Left renal cortex interstitium (tissue), 4 donors: Measurements from ENCODE around the gene SNRPD2. TPM values are rescaled to one million over a fixed set of nuclear protein-coding genes. Genes with fewer than 3 reads are reported as not detected.
A peak's percentile ranks its signal among the peaks of the same experiment; 100 is the strongest.
"Not testable (repeated sequence)": the region's sequence is repeated elsewhere in the genome, so short reads cannot be mapped to it uniquely, and the experiment has no call there.

Experiments used
- DNase-seq, 4 donors: peaks; one replicate each; pipeline ENCODE4 v3.0.0-alpha.2; 2013; ENCODE audit warnings: low read depth in 4 of 4, low spot score in 2 of 4, missing footprints in 1 of 4
- polyA plus RNA-seq, 4 donors: library from polyadenylated mRNA; unstranded; fragments of 120-200 nt; gene quantifications; one replicate each; pipeline ENCODE4 v1.2.1, GENCODE V29; 2013; ENCODE audit not compliant: insufficient read length in 4 of 4

SNRPD2 gene
- polyA plus RNA-seq, 4 donors: 268 to 441 (median 342) TPM

DNA sequence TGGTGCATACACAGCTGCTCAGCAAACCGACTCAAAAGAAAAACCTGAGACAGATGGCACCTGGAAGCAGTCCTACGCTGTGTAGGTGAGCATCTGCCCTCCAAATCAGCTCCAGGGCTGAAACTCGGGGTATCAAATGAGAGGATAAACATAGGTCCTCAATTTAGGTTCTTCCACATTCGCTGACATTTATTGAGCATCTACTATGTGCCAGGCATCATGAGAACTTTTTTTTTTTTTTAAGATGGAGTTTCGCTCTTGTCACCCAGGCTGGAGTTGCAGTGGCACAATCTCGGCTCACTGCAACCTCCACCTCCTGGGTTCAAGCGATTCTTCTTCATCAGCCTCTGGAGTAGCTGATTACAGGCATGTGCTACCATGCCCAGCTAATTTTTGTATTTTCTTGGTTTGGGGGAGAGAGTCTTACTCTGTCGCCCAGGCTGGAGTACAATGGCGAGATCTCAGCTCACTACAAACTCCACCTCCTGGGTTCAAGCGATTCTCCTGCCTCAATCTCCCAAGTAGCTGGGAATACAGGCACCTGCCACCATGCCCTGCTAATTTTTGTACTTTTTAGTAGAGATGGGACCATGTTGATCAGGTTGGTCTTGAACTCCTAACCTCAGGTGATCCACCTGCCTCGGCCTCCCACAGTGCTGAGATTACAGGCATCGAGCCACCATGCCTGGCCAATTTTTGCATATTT, 14.1 kb upstream of the SNRPD2 start:
- no peak for DNase-seq

GRCh38 chr19:45705115-45705514, 13.4 kb upstream of the SNRPD2 start:
- DNase-seq: no peak

- no peak for DNase-seq
These were observed 9.9 kb upstream of the SNRPD2 start for GRCh38 chr19:45701676-45702075.

DNA sequence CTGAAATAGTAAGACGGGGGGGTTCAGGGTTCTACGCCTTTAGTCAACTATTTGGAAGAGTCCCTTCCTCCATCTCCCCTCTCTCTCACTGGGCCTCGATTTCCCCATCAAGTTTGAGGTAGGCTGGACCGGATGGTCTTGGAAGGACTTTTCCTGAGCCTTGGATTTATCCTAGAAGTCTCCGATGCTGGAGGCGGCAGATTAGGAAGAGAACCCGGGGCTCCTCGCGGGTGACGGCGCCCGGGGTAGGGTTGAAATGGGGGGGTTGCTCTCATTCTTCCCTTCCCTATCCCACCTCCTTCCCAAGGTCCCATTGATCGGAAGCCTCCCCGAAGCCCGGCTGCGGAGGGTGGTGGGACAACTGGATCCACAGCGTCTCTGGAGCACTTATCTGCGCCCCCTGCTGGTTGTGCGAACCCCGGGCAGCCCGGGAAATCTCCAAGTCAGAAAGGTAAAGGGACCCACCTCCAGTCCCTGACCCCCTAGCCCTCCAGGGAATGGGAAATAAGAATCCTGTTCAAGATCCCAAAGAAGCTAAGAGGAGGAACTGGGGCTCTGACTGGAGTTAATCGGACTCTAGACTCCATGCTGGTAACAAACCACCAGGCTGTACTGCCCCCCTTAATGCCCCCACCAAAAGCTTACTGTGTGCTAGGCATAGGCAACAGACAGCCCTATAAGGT, 1.5 kb upstream of the SNRPD2 start:
- no peak for DNase-seq

GRCh38 chr19:45692187-45693105, 693 bp upstream of the SNRPD2 start, which contains the start of gene QPCTL:
Gene QPCTL (plus strand): TSS chr19:45692666. CDS start chr19:45692704, 38 bp downstream.
- DNase-seq: peak; percentile 97 to 99 (median 98)

- DNase-seq: no peak
These were observed 4.2 kb downstream of the SNRPD2 start for GRCh38 chr19:45687599-45687998.

DNA sequence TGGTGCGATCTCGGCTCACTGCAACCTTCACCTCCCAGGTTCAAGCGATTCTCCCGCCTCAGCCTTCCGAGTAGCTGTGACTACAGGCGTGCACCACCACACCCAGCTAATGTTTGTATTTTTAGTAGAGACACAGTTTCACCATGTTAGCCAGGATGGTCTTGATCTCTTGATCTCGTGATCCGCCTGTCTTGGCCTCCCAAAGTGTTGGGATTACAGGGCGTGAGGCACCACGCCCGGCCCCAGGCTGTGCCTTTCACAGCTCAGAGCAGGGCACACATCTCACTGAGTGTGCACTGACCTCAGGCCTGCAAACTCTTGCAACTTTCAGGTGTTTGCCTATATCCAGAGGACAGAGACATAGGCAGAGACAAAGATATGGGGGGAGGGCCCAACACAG, 6.7 kb downstream of the SNRPD2 start:
- not testable (repeated sequence) for DNase-seq

- DNase-seq: no peak
These were observed 8.8 kb downstream of the SNRPD2 start for GRCh38 chr19:45682908-45683307.

- DNase-seq: no peak
These were observed 9.6 kb downstream of the SNRPD2 start for GRCh38 chr19:45682117-45682516.

GRCh38 chr19:45681391-45682015, 10.2 kb downstream of the SNRPD2 start:
- DNase-seq: peak in 1 of 4 donors; percentile 65

- DNase-seq: peak in 1 of 4 donors; percentile 63
These were observed 14.2 kb downstream of the SNRPD2 start for GRCh38 chr19:45677351-45678230.

- DNase-seq: no peak
These were observed 14.9 kb downstream of the SNRPD2 start for GRCh38 chr19:45676851-45677263.

- no peak for DNase-seq
These were observed 16.8 kb downstream of the SNRPD2 start for GRCh38 chr19:45674946-45675345.

- no peak for DNase-seq
These were observed 20.9 kb downstream of the SNRPD2 start for GRCh38 chr19:45670670-45671453.

- no peak for DNase-seq
These were observed 23.3 kb downstream of the SNRPD2 start for GRCh38 chr19:45668342-45668871.

DNA sequence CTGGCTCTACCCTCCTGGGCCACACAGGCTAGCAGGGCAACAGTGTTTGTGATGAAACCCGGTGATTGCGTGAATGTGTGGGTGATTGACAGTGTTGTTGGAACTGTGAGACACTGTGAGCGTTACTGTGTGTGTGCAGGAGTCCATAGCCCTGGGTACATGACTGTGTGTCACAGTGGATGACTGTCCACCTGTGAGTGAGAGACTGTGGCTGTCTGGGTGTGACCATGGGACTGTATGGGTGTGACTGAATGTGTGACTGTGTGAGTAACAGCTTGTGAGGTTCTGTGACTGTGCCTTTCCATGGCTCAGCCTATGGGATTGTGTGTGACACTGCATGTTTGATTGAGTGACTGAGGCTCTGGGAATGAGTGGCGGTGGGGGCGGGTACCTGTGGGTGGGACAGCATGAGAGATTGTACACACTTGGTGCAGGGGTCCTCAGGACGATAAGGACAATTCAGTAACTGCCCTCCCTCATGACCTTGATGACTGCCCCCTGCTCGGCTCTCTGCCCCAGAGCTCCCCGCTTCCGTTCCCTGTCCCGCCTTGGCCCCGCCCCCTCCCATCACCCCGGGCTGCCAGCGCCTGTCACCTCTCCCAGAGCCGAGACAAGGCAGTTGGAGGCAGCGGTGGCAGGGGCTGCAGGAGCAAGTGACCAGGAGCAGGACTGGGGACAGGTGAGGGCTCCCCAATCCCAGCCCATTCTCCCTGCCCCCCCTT, 24.0 kb downstream of the SNRPD2 start, which contains the start of gene GIPR:
Gene GIPR, plus strand, starts transcription at position 602 of the 722 bp plus-strand sequence. CDS start 1,300 bp downstream, outside the sequence.
- DNase-seq: no peak

DNA sequence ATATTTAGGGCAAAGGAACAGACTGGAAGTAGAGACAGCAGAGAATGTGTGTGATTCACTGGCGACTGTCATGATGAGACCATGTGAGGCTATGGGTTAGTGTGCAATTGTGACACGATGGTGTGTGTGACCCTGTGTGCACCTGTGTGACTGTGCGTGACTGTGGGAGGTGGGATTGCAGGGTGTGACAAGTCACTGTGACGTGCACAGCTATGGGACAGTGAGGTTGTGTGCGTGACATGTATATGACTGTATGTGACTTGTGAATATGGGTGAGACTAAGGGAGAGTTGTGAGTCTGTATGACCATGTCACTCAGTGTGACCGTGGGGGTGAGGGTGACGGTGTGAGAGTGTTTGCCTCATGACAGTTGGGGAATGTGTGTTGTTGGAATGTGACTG, 27.2 kb downstream of the SNRPD2 start:
- DNase-seq: no peak

GRCh38 chr19:45663800-45664199, 28.0 kb downstream of the SNRPD2 start:
- no peak for DNase-seq
